SKM-1 treated with dmso at 0.1 percent for 144 hours (cell line): ENCODE measurements around the gene GNAO1.
"Not testable (repeated sequence)": the region's sequence is repeated elsewhere in the genome, so short reads cannot be mapped to it uniquely, and the experiment has no call there.

Experiments used
- DNase-seq: peaks from one replicate; lab custom pipeline; 2025; ENCODE audit not compliant: unreplicated experiment; lab: John Stamatoyannopoulos, UW

GNAO1 gene

GRCh38 chr16:56362706-56363105, 171.4 kb downstream of the GNAO1 start:
- DNase-seq: no peak

- DNase-seq: no peak
These were observed 172.0 kb downstream of the GNAO1 start for GRCh38 chr16:56363181-56363716.

- DNase-seq: no peak
These were observed 172.7 kb downstream of the GNAO1 start for GRCh38 chr16:56363781-56364565.

GRCh38 chr16:56364865-56365264, 173.6 kb downstream of the GNAO1 start:
- no peak for DNase-seq

GRCh38 chr16:56365552-56365951, 174.3 kb downstream of the GNAO1 start:
- DNase-seq: no peak

- no peak for DNase-seq
These were observed 175.7 kb downstream of the GNAO1 start for GRCh38 chr16:56366945-56367344.

DNA sequence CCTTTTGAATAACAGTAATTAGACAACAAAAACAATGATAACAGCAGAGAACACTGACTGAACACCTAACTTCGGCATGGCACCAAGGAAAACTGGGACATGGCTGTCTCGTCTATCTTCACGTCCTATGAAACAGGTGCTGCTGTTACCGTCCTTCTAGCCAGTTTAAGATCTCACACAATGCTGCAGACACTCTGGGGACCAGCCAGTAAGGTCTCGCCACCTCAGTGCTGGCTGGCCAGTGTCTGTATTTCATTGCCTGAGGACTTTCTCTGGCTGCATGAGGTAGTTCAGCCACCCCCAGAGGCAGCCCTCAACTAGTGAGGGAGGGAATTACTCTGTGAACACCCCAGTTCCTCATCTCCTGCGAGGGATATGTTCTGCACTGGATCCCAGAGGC, 176.5 kb downstream of the GNAO1 start:
- no peak for DNase-seq

DNA sequence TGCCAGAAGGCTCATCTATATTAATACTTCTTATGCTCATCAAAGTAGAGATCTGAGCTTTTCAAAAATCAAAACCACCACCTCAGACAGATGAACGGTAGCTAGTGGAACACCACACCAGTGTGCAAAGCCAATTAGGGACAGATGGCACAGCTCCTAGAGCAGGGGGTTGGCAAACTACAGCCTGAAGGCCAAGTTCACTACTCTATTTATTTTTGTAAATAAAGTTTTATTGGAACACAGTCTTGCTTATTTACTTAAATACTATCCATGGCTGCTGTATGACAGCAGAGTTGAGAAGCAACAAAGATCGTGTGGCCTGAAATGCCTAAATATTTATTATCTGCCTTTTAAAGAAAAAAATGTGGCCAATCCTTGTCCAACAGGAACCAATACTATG, 177.3 kb downstream of the GNAO1 start:
- no peak for DNase-seq

DNA sequence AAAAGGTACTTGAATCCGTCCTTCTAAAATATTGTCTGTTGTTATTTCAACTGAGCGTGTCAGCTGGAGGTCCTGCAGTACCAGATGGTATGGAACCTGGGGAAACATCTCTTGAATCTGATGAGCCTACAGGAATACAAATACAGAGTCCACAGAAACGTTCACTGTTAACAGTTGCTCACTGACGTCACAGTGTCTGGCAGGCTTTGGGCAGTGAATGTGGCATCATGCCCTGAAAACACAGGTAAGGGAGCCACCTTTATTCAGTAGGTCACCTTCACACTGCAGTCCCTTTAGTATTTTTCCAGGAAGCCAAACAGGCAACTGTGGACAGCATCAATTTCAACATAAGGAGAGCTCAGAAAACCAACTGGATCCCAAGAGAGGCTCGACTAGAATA, 177.9 kb downstream of the GNAO1 start:
- no peak for DNase-seq

DNA sequence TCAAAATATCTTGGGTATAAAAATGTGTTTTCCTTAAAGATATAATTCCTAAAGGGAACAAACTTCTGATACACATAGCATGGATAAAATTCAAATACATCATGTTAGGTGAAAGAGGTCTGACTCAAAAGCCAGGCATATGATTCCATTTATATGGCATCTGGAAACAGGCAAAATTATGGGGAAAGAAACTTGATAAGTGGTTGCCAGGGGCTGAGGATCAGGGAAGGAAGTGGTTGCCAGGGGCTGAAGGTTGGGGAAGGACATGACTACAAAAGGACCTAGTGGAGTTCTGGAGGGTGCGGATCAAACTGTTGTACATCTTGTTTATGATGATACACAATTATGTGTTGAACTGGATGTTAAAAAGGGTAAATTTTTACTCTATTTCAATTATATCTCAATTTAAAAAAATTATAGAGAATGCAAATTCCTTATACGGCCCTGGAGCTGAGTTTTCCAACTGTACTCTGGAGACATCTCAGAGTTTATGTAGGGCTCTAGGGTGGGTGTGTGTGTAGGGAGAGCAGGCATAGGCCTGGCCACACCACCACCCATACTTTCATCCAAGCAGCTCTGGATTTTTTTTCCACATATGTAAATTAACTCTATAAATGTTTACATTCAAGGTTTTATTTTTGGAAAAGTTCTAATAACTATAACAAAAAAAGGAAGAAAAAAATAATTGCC, 179.0 kb downstream of the GNAO1 start:
- no peak for DNase-seq

GRCh38 chr16:56370875-56371659, 179.8 kb downstream of the GNAO1 start:
- no peak for DNase-seq

GRCh38 chr16:56371660-56371937, 180.3 kb downstream of the GNAO1 start:
- DNase-seq: no peak

DNA sequence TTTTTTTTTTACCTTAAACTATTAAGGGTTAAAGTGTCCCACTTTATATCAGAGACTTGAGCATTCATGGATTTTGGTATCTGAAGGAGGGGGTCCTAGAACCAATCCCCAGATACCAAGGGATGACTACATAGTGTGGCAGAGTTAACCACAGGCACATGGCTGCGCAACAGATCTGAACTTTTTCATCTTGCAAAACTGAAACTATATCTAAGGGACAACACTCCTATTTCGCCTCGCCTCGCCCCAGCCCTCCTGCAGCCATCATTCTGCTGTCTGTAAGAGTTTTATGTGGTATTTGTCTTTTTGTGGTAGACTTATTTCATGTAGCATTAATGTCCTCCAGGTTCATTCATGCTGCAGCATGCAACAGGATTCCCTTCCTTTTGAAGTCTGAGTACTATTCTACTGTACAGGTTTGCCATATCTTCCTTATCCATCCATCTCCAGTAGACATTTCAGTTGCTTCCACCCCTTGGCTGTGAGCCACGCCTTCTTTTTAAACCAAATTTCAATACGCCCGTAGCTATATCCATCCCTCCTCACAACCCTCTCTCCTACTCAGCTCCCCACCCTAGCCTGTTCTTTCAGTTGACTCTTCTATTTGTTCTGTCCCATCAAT, 180.8 kb downstream of the GNAO1 start:
- no peak for DNase-seq

DNA sequence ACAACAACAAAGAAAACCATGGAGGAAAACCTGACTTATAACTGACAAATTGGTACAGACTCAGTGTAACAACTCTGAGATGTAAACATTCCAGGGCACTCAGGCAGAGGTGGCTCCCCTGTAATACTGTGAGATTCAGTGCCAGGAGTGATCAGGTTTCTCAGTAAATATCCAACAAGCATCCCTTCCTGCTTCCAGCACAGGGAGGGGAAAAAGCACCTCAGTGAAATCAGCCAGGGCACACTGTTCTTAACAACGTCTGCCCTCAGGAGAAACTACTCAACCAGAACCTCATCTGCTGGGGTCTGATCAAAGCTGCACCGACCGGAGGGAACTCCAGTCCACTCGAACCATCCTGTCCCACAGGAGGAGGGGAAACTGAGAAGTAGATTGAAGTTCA, 181.7 kb downstream of the GNAO1 start:
- no peak for DNase-seq

GRCh38 chr16:56375792-56376191, 184.5 kb downstream of the GNAO1 start:
- DNase-seq: not testable (repeated sequence)

DNA sequence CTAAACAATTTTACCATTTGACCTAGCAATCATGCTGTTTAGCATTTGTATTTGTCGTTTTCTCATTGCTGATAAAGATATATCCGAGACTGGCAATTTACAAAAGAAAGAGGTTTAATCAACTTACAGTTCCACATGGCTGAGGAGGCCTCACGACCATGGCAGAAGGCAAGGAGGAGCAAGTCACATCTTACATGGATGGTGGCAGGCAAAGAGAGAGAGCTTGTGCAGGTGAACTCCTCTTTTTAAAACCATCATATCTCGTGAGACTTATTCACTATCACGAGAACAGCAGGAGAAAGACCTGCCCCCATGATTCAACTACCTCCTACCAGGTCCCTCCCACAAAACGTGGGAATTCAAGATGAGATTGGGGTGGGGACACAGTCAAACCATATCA, 187.8 kb downstream of the GNAO1 start:
- not testable (repeated sequence) for DNase-seq

- not testable (repeated sequence) for DNase-seq
These were observed 189.6 kb downstream of the GNAO1 start for GRCh38 chr16:56380778-56381485.

GRCh38 chr16:56382459-56382858, 191.2 kb downstream of the GNAO1 start:
- no peak for DNase-seq

GRCh38 chr16:56382901-56383355, 191.6 kb downstream of the GNAO1 start:
- DNase-seq: no peak

GRCh38 chr16:56384074-56384721, 192.9 kb downstream of the GNAO1 start:
- no peak for DNase-seq
